HG03460 (cell line): ENCODE measurements around the gene RAE1.

Source experiments
- ATAC-seq: cut with Tn5 transposase; IDR thresholded peaks from one replicate; pipeline ENCODE4 v1.9.1; 2021; ENCODE audit not compliant: unreplicated experiment

The RAE1 gene

DNA sequence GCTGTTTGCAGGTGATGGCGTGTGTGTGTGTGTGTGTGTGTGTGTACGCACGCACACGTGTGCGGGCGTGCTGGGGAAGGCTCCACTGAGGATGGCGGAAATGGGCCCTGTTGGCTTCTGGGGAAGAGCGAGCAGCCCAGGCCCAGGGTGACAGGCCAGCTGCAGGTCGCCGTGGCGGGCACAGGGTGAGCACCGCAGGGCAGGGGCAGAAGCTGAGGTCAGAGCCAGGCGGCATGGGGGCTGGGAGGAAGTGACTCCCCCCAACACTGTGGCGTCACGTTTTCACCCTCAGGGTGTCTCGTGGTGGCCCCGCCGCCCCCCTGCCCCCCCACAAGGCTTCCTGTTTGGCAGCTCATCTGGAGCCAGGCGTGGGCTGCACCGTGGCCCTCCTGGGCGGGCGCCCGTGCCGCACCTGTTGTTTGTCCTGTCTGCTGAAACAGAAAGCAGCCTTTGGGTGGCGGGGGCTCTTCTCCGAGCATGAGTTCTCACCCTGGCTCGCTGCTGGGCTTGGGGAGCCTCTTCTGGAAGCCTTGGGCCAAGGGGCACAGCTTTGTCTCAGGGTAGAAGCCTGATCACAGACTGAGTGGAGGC, 47.3 kb downstream of the RAE1 start:
- peak; percentile 54 for ATAC-seq

DNA sequence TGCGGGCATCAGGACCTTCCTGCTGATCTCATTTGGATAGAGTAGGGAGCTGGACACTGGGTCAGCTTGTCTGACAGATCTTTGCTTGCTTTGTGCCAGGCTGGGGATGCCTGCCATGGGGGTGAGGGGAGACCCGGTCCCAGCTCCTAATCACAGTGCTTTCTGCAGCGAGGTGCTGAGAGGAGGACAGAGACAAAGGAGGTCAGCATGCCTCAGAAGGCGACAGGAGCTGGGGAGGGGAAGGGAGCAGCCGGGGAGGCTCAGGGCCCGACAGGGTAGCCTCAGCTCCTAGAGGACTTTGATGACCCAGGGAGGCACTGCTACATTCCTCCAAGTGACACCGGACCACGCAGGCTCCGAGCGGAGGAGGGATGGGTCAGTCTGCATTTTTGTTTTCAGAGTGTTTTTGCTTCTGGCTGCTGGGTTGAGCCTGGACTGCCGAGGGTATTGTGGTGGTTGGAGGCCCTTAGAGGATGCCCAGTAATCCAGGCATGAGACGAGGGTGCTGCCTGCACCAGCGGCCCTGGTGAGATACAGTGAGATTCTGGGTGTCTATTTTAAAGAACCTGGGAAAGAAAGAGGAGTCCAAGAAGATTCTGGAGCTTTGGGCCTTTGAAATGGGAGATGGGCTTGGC, 48.0 kb downstream of the RAE1 start:
- no peak for ATAC-seq

DNA sequence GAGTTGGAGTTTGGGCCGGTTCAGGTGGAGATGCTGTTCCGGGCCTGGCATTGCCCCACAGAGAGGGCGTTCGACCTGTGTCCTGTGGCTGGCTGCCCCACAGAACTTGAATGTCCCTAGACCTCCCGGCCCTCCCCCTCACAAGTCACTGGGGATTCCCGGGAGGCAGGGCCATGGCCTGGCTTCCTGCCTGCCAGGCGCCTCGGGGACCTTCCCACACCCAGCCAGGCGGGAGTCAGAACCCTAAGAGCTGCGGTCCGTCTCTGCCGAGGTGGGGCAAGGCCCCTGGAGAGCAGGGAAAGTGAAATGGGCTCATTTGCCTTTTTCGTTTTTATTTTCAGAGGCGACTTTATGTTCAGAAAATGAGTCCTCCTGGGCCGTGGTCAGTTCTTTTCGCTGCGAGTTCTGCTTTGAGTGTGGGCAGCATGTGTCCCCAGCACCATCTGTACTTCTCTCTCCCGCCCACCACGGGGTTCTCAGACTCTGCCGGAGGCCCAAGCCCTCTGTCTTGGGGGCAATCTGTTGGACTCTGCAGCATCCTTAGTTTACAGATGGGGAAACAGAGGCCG, 48.6 kb downstream of the RAE1 start:
- peak; percentile 42 for ATAC-seq

DNA sequence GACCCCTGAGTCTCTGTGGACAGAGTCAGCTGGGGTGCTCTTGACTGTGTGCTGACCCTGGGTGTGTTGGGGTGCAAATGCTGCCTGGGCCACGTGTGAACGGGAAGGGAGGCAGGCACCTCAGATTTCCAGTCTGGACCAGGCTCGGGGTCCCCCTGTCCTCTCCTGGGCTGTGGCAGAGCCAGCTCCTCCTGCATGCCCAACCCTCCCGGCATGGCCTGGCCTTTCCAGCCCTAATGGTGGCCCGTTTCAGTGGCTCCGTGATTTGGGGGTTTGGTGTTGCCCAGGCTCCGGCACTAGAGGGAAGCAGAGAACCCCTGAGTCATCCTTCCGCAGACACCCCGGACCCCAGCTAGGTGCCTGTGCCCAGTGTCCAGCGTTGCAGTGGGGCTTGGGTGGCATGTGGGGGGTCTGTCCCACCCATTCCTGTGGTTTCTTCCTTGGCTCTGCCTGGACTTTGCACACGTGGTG, 49.2 kb downstream of the RAE1 start:
- ATAC-seq: no peak

DNA sequence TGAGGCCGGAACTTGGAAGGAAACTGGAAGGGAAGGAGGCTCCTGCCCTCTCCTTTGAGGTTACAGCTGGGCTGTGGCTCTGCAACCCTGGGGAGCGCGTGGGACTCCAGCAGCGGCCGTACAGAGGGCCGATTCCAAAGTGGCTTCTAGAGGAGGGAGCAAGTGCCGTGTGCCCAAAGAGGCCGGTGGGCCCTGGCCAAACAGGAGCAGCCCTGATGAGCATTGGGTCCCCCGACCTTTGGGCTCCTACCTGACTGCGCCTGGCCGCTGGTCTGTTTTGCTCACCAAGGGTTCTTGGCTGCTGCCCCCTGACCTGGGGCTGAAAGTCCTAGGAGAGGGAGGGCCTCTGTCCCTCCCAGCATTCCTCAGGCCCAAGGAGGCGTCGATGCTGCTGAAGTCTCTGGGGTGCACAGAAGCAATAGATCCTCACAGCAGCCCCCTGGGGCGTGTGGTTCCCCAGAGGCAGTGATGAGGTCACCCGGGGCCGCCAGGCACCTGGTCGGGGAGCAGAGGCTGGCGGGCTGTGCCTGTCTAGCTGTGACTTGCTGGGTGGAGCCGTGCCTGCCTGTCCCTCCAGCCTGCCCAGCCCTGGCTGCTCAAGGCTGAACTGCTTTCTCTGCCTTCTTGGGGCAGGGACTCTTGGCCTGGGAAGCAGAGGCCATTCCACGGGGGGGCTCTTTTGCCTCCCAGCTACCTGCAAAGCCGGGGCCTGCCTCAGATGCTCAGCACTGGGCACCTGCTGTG, 49.9 kb downstream of the RAE1 start:
- peak; percentile 23 for ATAC-seq

DNA sequence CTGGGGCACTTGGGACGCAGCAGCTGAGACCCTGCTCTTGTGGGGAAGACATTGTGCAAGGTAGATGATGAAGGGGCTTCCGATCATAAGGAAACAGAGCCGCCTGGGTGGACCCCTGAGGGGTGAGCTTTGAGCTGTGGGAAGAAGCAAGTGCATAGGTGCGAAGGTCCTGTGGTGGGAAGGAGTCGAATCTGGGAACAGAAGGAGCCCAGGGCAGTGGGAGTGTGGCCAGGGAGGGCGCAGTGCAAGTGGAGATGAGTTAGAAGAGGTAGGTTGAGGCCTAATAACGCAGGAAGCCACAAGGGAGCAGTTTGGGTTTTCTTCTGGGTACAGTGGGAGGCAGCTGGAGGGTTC, 50.5 kb downstream of the RAE1 start:
- ATAC-seq: no peak

DNA sequence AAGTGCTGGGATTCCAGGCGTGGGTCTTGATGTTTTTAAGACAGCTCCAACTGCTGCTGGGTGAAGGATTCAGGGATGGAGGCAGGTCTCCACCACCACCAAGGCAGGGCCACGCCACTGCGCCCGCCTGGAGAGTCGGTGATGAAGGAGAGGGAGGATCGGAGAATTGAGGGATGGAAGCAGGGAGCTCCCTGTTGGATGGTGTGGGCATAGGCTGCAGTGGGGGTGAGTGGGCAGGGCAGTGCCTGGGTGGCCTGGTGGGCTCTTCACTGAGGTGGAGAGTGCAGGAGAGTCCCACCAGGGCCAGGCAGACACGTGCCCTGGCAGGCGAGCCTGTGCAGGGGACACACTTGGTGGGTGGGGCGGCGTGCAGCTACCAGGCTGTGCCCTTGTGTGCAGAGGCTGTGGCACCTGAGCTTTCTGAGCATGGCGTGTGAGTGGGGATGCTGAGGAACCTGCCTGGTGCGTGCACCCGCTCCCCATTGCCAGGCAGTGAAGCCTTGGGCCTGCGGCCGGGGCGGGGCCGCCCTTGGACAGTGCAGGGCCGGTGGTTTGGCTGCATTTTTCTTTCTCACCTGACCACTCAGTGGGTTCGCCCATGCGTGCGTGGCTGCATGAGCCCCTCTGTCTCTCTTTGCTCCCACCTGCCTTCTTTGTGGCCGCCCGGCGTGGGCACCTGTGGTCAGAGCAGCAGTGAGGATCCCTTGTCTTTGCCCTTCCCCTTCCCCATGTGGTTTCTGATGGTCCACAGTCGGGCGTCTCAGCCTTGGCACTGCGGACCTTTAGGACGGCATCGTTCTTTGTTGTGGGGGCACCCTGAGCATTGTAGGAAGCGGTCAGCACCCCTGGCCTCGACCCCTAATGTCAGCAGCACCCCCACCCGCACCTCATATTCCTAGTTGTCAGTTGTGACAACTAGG, 51.4 kb downstream of the RAE1 start:
- no peak for ATAC-seq

DNA sequence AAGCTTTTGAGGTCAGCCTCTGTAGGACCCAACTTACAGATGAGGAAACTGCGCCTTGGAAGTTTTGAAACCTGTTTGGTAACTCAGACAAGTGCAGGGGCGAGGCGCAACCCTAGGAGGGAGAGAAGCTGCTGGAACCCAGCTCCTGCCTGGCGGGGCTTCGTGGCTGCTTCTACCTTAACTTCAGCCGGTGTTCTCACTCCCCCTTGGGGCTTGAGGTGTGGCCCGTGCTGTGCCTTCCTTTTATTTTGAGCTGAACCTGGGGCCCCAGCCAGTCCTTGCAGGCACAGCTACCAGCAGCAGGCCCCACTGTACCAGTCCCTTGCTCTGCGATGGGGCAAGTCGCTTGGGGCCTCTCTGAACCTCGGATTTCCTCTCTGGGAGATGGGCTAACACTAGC, 52.2 kb downstream of the RAE1 start:
- no peak for ATAC-seq

DNA sequence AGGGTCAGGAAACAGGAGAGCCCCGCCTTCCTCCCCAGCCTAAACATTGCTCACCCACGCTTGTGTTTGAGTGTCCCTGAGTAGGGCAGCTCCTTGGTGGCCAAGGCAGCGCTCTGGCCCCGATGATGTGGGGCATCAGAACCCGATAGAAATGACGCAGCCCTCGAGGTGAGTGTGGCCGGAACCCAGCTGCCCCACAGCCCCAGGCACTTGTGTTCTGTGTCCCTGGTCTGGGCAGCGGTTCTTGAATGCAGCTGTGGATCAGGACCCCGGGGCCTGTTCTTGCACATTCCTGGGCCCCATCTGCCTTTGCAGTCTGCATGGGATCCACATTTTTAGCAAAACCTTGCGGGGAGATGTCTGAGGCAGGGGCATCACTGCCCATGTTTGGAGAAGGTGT, 53.0 kb downstream of the RAE1 start:
- no peak for ATAC-seq

DNA sequence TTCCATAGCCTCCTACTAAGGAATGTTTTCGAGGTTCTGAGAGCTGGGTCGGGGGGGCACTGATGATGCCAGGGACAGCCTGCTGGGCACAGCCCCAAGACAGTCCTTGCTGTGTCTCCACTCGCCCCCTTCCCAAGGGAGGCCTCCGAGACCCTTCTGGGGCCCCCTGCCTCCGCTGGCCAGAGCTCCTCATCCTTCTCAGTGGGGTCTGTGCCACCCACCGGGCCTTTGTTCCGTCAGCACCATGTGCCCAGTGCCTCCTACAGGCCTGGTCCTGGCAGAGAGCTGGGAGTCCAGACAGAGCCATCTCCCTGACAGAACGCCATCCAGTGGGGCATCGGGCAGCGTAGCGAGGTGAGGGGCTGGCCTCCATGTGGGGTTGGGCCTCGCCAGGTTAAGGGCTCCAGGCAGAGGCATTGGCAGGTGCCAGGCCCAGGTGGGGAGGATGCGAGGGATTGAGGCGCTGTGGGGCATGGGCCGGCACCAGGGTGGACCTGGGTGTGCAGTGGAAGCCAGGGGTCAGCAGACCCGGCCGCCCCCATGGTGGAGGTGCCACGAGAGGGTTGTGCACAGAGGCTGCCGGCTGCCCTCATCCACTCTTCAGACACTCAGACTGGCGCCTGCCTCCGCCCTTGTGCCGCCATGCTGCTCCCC, 53.5 kb downstream of the RAE1 start:
- ATAC-seq: no peak

DNA sequence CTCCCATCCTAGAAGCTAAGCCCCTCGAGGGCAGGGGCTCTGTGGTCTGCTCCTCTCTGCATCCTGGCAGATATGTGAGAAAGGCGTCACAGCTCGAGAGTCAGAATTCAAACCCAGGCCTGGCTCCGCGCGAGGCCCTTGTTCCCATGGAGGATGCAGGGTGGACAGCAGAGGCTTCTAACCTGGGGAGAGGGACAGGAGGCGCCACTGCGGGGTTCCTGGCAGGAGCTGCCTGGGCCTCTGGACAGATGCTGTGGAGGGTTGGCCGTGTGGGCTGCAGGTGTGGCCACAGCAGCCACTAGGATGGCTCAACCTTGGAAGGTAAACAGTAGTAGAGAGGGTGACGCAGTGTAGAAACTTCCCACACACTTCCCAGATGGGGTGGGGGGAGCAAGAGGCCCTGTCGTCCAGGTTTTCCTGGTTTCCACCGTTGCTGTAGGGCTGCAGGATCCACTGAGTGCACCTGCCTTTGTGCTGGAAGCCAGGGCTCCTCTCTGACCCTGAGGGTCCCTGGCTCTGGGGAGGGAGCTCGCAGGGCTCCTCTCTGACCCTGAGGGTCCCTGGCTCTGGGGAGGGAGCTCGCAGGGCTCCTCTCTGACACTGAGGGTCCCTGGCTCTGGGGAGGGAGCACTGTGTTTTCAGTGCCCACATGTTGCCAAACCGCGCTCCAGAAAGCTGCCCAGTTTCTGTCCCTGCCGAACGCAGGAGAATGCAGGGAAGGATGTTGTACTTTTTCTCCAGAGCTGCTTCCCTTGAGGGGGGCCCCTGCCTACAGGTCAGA, 54.4 kb downstream of the RAE1 start:
- no peak for ATAC-seq

DNA sequence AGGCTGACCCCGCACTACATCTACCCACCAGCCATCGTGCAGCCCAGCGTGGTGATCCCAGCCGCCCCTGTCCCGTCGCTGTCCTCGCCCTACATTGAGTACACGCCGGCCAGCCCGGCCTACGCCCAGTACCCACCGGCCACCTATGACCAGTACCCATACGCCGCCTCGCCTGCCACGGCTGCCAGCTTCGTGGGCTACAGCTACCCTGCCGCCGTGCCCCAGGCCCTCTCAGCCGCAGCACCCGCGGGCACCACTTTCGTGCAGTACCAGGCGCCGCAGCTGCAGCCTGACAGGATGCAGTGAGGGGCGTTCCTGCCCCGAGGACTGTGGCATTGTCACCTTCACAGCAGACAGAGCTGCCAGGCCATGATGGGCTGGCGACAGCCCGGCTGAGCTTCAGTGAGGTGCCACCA, 56.5 kb downstream of the RAE1 start:
- no peak for ATAC-seq

DNA sequence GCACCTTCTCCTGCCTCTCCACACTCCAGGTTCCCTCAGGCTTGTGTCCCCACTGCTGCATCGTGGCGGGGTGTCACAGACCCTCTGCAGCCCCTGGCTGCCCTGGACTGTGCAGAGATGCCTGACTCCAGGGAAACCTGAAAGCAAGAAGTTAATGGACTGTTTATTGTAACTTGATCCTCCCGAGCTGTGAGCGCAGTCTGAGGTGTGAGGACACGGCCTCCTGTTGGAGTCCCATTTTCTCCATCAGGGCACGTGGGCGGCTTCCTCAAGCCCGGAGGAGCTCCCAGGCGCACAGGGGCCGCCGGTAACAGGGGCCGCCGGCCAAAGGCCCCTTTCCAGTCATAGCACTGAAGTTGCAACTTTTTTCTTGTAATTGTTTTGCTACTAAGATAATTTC, 57.1 kb downstream of the RAE1 start:
- no peak for ATAC-seq

DNA sequence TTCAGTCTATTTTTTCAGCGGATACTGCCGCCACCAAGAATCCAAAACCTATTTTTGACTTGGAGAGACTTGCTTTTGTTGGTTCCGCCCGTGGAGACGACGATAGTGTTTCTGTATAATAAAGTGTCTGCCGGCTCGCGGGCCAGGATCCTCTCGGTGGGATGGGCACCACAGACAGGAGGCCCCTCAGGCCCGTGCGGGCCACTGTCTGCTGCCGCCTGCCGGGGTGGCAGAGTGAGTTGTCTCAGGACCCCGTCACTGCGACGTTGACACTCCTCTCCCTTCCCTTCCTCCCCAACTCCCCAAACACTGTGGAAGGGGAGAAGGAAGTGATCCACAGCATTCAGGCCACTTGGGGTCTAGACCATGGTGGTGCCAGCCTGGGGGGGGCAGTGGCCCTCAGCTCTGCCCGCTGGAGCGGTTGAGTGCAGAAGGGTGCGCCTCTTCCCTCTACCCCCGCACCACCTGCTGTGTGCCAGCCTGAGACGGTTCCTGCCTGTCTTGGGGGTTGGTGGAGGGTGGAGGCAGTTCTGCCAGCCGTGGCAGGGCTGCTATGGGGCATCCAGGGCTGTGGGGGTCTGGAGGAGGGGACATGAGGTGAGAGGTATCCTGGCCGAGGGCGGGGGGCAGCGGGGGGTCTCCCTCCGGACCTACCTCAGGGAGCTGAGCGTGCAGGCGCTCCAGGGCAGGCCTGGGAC, 57.6 kb downstream of the RAE1 start:
- no peak for ATAC-seq

DNA sequence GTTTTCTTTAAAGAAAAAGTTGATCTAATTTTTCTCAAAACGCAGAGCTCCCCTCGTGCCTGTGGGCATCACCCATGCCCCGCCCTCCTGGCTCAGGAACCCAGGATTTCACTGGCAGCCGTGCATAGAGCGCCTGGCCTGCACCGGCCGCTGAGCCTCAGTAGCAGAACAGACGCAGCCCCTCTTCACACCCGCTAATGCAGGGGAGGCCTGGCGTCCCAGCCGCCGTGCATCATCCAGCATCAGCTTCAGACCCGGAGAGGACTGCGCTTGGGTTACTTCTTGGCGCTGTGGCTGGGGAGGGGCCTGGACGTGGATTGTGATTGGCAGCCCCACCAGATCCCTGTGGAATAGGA, 58.2 kb downstream of the RAE1 start:
- no peak for ATAC-seq

DNA sequence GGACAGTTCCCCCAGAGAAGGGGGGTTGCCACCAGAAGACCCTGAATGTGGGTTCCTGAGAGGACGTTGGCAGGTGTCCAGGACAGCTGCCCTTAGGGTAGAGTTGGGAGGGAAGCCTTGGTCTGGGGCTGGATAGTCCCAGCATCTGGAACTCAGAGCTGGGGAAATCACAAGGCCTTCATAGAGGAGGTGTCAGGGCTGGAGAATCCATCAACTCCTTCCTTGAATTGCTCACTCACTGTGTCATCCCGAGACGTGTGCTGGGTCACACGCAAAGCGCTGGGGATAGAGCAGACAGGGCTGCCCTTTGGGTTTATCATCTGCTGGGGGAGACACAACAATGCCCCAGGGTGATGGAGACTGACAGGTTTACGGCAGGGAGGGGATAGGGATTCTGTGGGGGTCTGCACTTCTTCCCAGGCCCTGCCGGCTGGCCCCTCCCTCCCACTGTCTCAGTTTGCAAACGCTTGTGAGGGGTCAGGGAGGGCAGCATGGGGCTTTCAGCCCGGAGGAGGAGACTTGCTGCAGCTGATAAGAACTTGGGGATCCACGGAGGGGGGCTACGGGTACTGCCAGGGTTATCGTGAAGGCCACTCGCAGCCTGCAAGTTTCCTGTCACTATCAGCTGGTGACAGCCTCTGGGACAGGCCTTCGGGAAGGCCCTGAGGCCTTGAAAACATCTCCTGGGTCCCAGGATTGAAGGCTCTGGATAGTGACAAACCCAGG, 58.8 kb downstream of the RAE1 start:
- ATAC-seq: no peak

DNA sequence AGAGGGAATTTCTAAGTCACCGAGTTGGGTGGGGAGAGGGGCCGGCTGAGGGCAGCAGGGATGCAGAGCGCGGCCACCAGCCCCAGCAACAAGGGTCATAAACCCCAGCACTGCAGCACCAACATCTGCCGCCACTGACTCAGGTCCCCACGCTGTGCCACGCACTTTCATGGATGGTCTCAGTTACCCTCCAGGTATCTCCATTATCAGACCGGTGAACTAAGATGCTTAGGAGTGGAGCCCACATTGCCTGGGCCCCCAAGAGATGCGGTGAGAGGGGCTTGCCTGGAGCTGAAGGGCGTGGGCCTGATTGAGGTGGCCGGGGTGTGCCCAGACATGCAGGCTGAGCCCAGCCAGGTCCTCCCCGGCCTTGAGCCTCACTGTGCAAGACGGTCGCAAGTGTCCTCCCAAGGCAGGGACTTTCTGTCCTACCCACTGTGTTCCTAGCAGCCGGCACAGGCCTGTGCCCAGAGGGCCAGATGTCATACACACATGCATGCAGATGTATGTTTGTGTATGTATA, 59.4 kb downstream of the RAE1 start:
- ATAC-seq: no peak

DNA sequence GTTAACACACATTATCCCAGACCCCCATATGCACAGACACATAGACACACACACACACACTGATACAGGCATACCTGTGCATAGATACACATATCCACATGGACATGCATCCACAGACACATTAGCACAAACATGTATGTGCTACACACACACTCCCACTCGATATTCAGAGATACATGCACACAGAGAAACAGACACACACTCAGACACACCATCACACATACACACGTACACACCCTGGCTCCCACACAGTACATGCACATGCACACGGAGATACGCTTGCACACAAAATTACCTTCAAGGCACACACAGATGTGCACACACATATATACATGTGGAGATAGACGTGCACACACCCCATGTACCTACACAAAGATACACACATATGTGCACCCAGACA, 59.9 kb downstream of the RAE1 start:
- no peak for ATAC-seq
